Choroid plexus epithelial cell (primary cell): ENCODE data around the gene FNIP2.
"Not testable (repeated sequence)": the region's sequence is repeated elsewhere in the genome, so short reads cannot be mapped to it uniquely, and the experiment has no call there.

ENCODE experiments used
- DNase-seq: peaks from one replicate; pipeline ENCODE4 v3.0.0-alpha.2; 2010; ENCODE audit warnings: low read depth
- H3K4me3 ChIP-seq: 2 replicates; pipeline ENCODE4 v1.5.1; 2011; ENCODE audit warnings: low read depth, mild to moderate bottlenecking, control low read depth, low read length, moderate library complexity
- TF ChIP-seq, protein P1 (sequence below): conservative IDR thresholded peaks from 2 replicates; pipeline ENCODE4 v1.5.1; 2011; ENCODE audit warnings: low read depth, mild to moderate bottlenecking, control low read depth, inconsistent platforms, low read length, moderate library complexity

FNIP2 gene

DNA sequence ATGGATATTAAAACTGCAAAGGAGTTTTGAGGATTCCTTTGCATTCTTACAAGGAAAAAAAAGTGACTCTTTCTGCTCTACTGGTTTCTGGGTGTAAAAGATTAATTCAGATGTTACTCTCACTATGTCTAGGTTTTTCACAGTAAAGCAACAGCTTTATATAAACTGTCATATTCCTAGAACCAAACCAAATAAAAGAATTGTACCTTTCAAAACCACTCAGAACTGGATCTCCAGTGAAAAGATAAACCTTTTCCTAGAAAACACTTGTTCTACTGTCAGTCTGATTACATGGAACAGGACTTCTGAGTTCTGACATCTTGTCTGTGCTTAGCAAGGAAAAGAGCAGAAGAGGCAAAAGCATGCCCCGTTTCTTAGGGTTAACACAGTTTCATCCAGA is 40.6 kb upstream of the FNIP2 start:
- no peak for DNase-seq
- no peak overlapping the region for H3K4me3 ChIP-seq
- TF ChIP-seq, protein P1, sequence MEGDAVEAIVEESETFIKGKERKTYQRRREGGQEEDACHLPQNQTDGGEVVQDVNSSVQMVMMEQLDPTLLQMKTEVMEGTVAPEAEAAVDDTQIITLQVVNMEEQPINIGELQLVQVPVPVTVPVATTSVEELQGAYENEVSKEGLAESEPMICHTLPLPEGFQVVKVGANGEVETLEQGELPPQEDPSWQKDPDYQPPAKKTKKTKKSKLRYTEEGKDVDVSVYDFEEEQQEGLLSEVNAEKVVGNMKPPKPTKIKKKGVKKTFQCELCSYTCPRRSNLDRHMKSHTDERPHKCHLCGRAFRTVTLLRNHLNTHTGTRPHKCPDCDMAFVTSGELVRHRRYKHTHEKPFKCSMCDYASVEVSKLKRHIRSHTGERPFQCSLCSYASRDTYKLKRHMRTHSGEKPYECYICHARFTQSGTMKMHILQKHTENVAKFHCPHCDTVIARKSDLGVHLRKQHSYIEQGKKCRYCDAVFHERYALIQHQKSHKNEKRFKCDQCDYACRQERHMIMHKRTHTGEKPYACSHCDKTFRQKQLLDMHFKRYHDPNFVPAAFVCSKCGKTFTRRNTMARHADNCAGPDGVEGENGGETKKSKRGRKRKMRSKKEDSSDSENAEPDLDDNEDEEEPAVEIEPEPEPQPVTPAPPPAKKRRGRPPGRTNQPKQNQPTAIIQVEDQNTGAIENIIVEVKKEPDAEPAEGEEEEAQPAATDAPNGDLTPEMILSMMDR, result no peak

DNA sequence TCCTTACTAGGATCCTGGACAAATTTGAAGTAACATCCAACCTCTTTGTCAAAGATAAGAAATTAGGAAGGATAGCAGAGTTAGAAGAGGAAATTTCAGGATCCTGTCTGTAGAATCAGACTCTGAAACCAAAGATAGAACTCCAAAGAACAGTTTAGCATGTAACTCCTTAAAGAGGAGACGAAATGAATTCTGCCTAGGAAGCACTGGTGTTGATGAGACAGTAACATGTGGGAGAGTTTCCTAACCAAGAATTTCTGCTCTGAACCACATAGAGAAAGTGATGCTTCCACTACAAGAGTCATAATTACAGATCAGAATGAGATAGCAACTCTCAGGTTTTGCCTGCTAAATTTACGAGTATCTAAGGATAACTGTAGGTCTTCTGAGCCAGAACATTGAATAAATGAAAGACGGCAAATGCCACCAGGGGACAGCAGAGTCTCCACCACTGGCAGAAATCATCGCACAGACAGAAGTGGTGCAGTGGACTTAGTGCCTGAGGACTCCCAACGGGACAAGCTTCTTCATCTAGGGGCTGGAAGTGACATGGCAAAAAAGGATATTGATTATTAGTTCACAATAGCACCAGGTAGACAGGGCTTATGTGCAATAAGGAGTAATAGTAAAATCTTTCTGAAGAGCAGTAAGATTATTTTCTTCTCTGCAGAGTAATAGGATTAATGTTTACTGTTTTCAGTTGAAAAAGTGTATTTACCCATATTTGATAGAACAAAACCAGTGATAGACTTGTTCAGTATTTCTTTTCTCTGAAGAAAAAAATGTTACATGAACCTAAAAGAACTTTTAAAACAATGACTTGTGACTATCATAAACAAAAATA is 38.9 kb upstream of the FNIP2 start:
- H3K4me3 ChIP-seq, result no peak overlapping the region
- TF ChIP-seq, protein P1, result peak; percentile 99
- peak; percentile 85 for DNase-seq

DNA sequence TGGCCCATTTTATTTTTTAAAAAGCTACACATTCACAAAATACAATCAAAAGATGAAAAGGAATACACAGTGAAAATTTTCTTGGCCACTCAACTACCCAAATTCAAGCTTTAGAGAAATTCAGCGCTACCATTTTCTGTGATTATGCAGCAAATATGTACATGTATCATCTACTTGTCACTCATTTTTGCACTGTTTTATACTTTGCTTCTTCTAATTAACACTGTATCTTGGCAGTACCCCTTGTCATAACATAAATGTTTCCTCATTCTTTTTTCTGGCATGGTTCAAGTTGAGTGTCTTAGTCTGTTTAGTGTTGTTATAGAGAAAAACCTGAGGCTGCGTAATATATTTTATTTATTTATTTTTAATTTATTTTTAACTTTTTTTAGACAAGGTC is 30.0 kb upstream of the FNIP2 start:
- DNase-seq, result no peak
- H3K4me3 ChIP-seq, result no peak overlapping the region
- TF ChIP-seq, protein P1, result no peak

DNA sequence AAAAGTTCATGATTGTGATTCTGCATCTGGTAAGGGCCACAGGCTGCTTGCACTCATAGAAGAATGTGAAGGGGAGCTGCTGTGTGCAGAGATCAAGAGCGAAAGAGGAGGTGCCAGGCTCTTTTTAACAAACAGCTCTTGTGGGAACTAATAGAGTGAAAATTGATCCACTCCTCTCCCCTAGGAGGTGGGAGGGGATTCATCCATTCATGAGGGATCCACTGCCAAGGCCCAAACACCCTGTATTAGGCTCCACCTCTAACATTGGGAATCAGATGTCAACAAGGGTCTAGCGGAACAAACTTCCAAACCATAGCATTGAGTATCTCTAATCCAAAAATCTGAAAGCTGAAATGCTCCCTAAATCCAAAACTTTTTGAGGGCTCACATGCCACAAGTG is 29.2 kb upstream of the FNIP2 start:
- H3K4me3 ChIP-seq, result no peak overlapping the region
- no peak for DNase-seq
- TF ChIP-seq, protein P1, result no peak

DNA sequence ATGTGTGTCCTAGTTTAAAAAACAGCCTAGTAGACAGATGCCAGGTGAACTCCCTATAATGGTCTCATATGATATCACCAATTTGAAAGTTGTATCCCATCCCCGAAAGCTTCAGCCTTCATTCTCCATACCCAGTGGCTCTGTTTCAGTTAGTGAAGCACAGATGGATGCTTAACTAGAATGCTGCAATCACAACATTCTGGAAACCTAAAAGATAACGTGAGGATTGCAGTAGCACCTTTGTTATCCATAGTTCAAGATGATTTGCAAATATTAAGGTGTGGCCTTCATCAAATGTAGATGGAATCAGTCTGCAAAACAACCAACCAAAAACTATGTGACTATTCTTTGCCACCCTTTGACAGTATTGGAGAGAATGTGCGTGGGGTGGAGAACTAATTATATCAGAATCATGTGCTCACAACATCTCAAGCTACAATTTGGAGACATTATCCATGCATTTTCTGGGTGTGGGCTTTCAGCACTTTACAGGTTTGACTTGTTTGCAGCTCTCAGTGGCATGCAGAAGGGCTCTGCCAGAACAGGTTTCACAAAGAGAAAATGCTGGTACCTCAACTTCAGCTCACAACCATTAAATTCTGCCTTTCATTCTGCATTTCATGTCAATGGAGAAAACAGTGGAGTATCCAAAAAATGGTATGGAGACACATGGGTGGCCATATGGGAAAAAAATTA is 27.4 kb upstream of the FNIP2 start:
- DNase-seq, result no peak
- H3K4me3 ChIP-seq, result no peak overlapping the region
- TF ChIP-seq, protein P1, result no peak

DNA sequence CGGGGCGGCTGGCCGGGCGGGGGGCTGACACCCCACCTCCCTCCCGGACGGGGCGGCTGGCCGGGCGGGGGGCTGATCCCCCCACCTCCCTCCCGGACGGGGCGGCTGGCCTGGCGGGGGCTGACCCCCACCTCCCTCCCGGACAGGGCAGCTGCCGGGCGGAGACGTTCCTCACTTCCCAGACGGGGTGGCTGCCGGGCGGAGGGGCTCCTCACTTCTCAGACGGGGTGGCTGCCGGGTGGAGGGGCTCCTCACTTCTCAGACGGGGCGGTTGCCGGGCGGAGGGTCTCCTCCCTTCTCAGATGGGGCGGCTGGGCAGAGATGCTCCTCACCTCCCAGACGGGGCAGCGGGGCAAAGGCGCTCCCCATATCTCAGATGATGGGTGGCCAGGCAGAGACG is 22.3 kb upstream of the FNIP2 start:
- H3K4me3 ChIP-seq, DNase-seq: not testable (repeated sequence)

DNA sequence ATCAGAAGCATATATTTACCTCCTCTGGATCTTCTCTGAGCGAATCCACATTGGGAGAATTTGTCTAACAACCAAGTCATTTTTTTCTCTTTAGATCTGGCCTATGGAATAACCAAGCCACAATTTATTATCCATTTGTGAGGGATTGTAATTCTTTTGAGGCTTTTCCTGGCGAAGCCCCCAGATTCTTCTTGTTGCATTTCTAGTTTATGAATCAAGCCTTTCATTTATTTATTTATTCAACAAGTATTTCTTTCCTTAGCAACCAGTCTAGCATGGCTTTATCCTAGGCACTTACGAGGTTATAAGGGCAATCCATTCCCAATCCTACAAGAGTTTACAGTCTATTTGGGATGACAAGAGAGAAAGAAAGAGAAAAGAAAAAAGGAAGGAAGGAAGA is 18.4 kb upstream of the FNIP2 start:
- no peak overlapping the region for H3K4me3 ChIP-seq
- TF ChIP-seq, protein P1, result no peak
- DNase-seq, result peak; percentile 58
